Central memory CD8-positive, alpha-beta T cell (primary cell): ENCODE measurements around the gene BLOC1S1.
"Not testable (repeated sequence)": the region's sequence is repeated elsewhere in the genome, so short reads cannot be mapped to it uniquely, and the experiment has no call there.

Source experiments
- ATAC-seq: fragments of 150-1000 bp; cut with Tn5 transposase; replicated peaks from 2 replicates; pipeline ENCODE4 v1.10.0; 2022; ENCODE audit warnings: mild to moderate bottlenecking, moderate FRiP score, moderate number of reproducible peaks; ENCODE audit not compliant: poor library complexity, severe bottlenecking; ENCODE audit errors: extremely low read depth
- DNase-seq, 2 donors: peaks; one replicate each; pipeline ENCODE4 v3.0.0; 2021; ENCODE audit warnings: low spot score in 2 of 2
- H3K27ac Mint-ChIP-seq: one replicate; pipeline ENCODE4 v1.8.0; 2022; ENCODE audit warnings: low read depth, mild to moderate bottlenecking, moderate library complexity, mixed read lengths
- H3K27me3 Mint-ChIP-seq: one replicate; pipeline ENCODE4 v1.8.0; 2022; ENCODE audit warnings: mixed read lengths
- H3K36me3 Mint-ChIP-seq: one replicate; pipeline ENCODE4 v1.8.0; 2022; ENCODE audit warnings: mild to moderate bottlenecking, moderate library complexity, mixed read lengths; ENCODE audit not compliant: insufficient read depth
- H3K4me1 Mint-ChIP-seq: one replicate; pipeline ENCODE4 v1.8.0; 2022; ENCODE audit warnings: mixed read lengths
- H3K4me3 Mint-ChIP-seq: one replicate; pipeline ENCODE4 v1.8.0; 2022; ENCODE audit warnings: mild to moderate bottlenecking, moderate library complexity, mixed read lengths
- H3K9me3 Mint-ChIP-seq: one replicate; pipeline ENCODE4 v1.8.0; 2022; ENCODE audit warnings: mixed read lengths

BLOC1S1 gene

DNA sequence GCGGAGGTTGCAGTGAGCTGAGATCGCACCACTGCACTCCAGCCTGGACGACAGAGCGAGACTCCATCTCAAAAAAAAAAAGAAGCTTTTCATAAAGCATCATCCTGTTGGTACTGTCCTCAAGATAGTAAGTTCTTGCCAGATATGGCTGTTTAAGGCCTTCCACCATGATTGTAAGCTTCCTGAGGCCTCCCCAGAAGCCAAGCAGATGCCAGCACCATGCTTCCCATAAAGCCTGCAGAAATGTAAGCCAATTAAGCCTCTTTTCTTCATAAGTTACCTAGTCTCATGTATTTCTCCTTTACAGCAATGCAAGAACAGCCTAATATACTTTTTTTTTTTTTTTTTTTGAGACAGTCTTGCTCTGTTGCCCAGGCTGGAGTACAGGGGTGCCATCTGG is 42.7 kb downstream of the BLOC1S1 start:
- H3K27ac Mint-ChIP-seq, H3K9me3 Mint-ChIP-seq, ATAC-seq, H3K4me3 Mint-ChIP-seq, DNase-seq, H3K27me3 Mint-ChIP-seq: not testable (repeated sequence)
- H3K36me3 Mint-ChIP-seq, result peaks cover 43% of the 10 kb centered on the region
- H3K4me1 Mint-ChIP-seq, result peaks cover 21% of the 10 kb centered on the region

DNA sequence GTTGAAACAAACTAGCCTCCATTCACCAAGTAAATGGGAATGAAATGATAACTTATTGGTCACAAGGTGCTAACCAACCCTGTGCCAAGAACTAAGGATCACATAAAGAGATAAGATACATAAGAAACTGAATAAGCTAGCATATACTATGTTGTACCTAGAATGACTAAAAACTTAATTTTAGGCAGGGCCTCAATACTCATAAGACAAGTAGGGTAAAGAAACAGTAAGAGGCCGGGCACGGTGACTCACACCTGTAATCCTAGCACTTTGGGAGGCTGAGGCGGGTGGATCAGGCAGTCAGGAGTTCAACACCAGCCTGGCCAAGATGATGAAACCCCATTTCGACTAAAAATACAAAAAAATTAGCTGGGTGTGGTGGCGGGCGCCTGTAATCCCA is 44.8 kb downstream of the BLOC1S1 start:
- Mint-ChIP-seq H3K36me3 (peaks cover 44% of the 10 kb centered on the region), H3K9me3 (no peaks in the 10 kb centered on the region), H3K27ac (peak overlapping the region; percentile 49), H3K27me3 (no peaks in the 10 kb centered on the region), H3K4me3 (no peak overlapping the region), H3K4me1 (peaks cover 20% of the 10 kb centered on the region)
- ATAC-seq (no peak), DNase-seq (no peak)

DNA sequence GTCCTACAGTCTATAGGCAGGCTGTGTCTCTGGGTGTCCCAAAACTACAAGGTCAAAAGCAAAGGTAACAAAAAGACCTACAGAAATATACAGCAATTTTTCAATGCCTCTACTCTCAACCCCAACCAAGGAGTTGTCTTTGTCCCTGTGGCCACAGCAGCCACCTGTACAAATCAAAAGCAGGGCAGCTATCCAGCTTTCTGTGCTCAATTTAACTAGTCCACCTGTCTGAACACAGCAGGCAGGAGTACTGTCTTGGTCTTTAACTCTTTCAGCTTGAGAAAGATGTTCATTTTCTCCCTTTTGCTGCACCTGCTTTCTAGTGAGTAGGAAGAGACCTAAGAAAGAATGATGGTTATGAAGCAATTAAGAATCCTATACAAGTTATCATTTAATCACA is 46.8 kb downstream of the BLOC1S1 start:
- ATAC-seq (no peak), DNase-seq (no peak)
- H3K9me3 Mint-ChIP-seq, result no peaks in the 10 kb centered on the region
- H3K36me3 Mint-ChIP-seq, result peaks cover 38% of the 10 kb centered on the region
- no peaks in the 10 kb centered on the region for H3K27me3 Mint-ChIP-seq
- peaks cover 19% of the 10 kb centered on the region for H3K4me1 Mint-ChIP-seq
- no peak overlapping the region for H3K4me3 Mint-ChIP-seq
- H3K27ac Mint-ChIP-seq, result no peak overlapping the region

DNA sequence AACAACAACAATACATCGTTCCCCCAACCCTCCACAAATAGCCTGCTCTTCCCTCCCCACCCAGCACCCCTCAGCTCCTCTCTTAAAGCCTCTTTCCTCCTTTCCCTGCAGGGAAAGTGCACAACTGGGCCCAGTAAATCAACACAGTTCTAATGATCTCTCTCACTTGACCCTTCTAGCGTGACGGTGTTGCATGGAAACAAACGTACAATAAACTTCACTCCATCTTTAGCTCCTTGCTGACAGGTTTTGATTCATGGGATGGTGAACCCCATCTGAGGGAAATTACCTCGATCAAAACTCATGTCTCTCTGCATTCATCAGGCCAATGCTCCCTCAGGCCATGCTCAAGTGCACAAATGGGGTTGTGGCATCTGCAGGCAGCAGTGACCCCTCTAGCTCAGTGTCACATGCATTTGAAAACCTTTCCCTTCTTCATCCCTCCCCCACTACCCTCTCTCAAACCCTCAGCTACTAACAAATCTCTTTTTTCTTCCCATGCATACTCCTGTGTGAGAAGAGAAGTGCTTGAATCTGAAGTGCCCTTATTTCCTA is 50.0 kb downstream of the BLOC1S1 start:
- DNase-seq (no peak), ATAC-seq (no peak)
- no peaks in the 10 kb centered on the region for H3K27me3 Mint-ChIP-seq
- no peaks in the 10 kb centered on the region for H3K9me3 Mint-ChIP-seq
- no peak overlapping the region for H3K4me3 Mint-ChIP-seq
- H3K4me1 Mint-ChIP-seq, result peaks cover 23% of the 10 kb centered on the region
- peaks cover 24% of the 10 kb centered on the region for H3K36me3 Mint-ChIP-seq
- no peak overlapping the region for H3K27ac Mint-ChIP-seq

DNA sequence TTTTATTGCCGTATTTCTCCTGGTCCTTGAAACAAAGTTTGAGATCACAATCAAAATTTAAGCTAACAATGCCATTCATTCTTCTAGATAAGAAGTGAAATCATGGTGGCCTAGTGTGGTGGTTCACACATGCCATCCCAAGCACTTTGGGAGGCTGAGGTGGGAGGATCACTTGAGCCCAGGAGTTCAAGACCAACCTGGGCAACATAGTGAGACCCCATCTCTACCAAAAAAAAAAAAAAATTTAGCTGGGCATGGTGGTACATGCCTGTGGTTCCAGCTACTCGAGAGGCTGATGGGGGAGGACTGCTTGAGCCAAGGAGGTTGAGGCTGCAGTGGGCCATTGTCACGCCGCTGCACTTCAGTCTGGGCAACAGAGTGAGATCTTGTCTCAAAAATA is 51.3 kb downstream of the BLOC1S1 start:
- Mint-ChIP-seq H3K36me3 (peaks cover 34% of the 10 kb centered on the region), H3K27me3 (no peaks in the 10 kb centered on the region), H3K27ac (no peak overlapping the region), H3K9me3 (no peaks in the 10 kb centered on the region), H3K4me3 (no peak overlapping the region), H3K4me1 (peaks cover 28% of the 10 kb centered on the region)
- ATAC-seq (no peak), DNase-seq (no peak)
